Stimulated activated CD8-positive, alpha-beta memory T cell treated with anti-CD3 and anti-CD28 coated beads, Interleukin-7, amount 100 ng/mL, for 4 hours (primary cell): ENCODE results near the gene PTRHD1.

Experiments
- DNase-seq, 2 donors: peaks; one replicate each; pipeline ENCODE4 v3.0.0-alpha.2; 2020; ENCODE audit warnings: low read depth in 2 of 2

The PTRHD1 gene

DNA sequence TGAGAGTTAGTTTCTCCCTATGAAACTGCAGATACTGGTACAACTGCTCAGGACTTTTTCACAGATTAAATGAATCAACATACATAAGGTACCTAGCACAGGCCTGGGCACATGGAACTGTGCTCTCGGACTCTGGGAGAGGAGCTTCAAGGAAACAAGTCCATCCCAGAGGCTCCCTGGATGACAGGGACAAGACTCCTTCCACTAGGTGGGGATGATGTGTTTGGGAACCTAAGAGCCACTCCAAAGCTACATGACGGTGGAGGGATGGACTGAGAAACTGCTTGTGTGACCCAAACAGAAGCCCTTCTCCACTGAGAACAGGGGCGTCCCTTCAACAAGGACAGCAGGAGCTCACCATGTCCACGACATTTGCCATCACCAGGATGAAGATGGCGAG, 37.2 kb upstream of the PTRHD1 start:
- no peak for DNase-seq

GRCh38 chr2:24828238-24828996, 35.2 kb upstream of the PTRHD1 start:
- DNase-seq = no peak

DNA sequence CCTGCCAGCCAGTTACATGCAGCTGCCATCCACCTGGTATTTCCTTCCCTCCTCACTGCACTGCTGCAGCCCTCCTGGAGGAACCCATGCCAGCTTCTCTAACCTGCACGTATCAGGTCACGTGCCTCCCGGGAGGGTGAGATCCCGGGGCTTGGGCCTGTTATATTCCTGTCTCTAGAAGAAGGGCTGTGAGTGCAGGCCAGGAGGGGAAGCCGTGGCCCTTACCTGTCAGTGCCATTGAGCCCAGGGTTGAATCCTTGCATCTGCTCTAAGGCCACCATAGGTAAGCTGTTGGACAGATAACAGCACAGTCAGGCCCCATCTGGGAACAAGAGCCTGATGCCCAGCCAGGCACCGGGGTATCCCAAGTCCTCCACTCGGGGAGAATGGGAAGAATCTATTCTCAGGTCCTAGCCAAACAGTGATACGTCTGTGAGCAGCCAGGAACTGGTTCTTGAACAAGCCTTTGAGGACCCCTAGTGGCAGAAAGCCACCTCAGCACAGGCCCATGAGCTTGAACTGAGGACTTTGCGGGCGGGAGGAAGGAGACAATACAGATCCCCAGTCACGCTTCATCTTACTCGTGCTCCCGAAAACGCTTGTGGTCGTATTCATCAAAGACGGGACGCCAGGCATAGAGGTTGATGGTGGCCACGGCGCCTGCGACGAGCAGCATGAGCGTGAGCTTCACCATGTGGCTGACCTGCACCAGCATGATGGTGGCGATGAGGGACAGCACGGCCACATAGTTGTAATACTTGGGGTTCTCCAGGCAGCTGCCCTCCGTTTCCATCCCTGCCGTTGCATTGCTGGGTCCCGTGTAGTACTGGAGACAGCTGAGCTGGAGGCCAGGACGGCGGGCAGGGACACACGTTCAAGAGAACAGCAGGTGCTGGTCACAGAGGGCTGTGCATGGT, 34.4 kb upstream of the PTRHD1 start:
- DNase-seq = peak; percentile 38 to 51

GRCh38 chr2:24826773-24827145, 33.6 kb upstream of the PTRHD1 start:
- no peak for DNase-seq

DNA sequence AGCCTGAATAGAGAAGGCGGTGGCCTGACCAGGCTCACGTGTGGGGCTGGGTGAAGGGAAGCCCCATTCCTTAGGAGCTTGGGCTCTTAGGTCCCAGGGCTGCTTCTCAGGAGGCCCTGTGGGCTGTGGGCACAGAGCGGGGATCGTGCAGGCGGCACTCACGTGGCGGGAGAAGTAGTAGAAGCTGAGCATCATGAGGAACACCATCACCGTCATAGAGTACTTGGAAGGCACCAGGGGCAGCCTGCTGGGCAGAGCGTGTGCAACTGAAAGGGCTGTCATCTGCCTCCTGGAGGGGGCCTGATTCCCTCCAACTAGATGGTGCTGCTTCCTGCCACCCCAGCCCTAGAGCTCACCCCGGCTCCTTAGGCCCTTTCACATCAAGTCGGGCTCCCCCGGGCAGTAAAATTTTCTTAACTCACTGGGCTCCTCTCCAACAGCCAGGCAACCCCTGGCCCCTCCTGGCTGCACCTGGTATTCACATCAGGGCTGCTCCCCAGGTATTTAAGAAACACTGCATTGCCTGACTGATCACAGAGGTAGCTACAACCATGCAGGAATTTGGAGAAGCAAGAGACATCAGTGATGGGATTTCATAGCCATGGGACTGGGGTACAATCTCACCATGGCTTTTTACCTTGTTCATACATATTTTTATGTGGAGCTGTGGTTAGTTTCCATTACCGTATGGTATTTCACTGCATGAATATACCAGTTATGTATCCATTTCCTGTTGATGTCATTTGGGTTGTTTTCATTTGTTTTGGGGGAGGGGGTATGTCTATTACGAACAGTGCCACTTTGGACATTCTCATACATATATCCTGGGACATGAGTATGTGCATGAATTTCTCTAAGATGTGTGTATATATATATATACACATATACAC, 32.9 kb upstream of the PTRHD1 start:
- no peak for DNase-seq

DNA sequence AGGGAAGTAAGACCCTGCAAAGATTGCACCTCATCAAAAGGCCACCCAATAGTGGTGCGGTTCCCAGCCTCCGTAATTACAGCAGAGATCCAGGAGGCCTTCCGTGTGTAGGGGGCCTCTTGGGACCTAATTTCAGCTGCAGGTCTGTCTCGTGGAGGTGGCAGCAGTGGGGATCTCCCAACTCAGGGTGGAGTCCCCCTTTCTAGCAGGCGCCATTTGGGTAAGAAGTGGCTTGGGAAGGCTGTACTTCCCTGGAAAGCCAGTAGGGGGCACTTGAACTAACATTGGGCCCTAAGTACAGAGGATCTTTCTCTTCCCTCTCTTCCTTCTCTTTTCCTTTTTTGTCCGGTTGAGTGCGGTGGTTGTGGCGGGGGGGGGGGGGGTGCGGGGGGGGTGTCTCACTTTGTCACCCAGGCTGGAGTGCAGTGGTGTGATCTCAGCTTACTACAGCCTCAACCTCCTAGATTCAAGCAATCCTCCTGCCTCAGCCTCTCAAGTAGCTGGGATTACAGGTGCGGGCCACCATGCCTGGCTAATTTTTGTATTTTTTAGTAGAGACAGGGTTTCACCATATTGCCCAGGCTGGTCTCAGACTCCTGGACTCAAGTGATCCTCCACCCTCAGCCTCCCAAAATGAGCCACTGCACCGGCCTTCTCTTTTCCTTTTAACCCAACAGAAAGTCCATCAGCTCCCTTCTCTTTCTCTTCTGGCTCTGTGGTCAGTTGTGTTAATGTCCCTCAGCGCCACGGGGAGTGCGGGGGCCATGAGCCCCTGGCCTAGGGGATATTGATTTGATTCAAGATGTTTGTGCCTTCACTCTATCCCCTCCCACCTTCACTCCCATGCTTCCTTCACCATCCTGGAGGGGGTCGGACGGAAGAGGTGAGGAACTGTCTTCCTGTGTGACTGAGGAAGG, 32.0 kb upstream of the PTRHD1 start:
- DNase-seq = no peak

GRCh38 chr2:24824071-24824588, 30.9 kb upstream of the PTRHD1 start:
- no peak for DNase-seq

- DNase-seq = no peak
Observed at GRCh38 chr2:24822049-24822706, 29.0 kb upstream of the PTRHD1 start.

- DNase-seq = no peak
Observed at GRCh38 chr2:24821433-24821891, 28.3 kb upstream of the PTRHD1 start.

DNA sequence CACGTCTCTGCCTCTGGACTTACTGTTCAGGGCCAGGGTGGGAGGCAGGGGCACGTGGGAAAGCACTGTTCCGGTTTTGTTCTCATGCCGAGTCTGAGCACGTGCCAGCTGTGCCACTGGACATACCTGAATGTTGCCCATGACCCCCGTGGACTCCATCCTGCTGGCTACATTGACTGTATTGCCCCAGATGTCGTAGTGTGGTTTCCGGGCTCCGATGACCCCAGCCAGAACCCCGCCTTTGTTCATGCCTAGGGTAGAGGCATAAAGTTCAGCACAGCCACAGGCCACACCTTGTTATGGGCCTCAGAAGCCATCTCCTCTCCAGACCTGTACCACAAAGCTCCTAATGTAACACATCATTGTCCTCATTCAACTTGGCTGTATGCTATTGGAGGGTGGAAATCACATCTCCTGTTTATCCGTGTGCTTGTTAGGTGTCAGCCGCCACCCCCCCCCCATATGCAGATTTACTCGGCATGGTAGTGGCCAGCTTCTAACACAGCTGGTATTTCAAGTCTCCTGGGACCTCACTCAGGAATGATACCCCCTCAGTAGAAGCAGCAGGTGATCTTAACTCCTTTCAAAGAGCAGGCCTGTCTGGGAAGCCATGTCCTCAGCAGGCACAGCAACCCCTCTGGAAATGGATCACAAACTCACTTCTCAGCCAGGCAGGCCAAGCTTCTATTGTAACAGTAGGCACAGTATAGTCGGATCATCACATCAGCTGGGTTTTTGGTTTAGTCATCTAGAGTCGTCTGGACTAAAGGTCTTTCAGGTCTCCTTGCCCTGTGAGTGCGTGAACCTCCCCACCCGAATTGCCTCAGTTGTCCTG, 27.6 kb upstream of the PTRHD1 start:
- DNase-seq = no peak

GRCh38 chr2:24820175-24820513, 27.0 kb upstream of the PTRHD1 start:
- no peak for DNase-seq

DNA sequence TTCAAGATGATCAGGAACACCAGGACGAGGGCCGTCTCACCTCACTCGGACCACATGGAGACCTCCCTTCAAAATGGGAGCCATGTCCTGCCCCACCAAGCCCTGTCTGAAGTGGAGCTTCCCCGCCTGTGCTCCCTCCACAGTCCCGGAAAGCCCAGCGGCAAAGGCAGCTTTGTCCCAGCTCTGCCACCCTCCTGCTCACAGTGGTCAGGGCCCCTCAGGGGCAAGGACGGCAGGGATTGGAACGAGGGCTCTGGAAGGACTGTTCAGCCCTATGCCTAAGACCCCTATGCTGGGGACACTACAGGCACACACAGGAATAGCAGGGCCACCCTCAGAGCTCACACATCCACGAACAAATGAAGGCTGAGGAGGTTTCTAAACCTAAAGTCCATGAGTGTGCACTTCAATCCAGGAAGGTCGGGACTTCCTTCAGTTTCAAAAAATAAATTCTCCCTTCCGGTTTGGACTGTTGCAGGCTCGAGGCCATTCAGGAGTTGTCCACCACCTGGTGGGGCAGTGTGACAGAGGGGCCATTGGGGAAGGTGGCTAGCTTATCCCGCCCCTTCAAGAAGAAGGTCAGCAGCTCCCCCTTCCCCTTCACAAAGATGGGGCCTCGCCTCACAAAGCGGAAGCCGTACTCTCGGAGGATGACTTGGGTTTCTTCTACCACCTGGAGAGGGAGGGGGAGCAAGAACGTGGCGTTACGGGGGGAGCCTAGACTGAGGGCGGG, 26.4 kb upstream of the PTRHD1 start:
- no peak for DNase-seq

DNA sequence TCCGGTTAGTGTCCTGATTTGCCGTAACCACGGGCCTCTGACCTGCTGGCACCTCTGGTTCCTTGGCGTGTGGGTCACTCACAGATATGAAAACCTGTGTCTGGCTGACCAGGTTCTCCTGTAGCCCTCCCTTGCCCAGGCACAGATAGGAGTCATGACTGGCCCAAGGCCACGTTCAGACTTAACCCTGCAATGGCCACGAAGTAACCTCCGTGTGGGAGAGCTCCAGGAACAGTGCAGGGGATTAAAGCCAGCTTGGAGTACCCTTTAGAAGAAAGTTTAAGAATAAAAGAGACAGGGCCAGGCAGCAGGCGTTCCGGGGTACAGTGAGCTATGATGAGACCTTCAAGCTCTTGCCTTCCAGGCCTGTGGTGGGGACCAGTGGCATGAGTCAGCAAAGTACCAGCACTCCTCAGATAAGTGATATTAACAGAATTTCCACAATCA, 25.6 kb upstream of the PTRHD1 start:
- no peak for DNase-seq

DNA sequence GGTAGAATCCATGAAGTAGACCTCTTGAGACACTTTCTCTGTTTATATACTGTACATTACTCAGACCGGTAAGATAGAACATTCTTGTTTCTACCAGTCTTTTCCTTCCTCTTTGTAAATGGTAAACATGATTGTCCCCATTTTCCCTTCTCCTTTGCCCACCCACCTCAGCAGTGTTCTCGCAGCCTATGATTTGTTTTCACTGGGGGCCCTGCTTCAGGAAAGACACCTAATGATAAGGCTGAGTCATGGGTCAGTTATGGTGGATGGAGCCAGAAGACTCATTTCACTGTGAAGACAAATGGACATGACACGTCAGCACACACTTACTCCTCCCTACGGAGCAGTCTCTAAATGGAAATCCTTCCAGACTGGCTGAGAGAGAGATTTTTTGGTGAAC, 23.7 kb upstream of the PTRHD1 start:
- no peak for DNase-seq

GRCh38 chr2:24816404-24816803, 23.2 kb upstream of the PTRHD1 start:
- no peak for DNase-seq

DNA sequence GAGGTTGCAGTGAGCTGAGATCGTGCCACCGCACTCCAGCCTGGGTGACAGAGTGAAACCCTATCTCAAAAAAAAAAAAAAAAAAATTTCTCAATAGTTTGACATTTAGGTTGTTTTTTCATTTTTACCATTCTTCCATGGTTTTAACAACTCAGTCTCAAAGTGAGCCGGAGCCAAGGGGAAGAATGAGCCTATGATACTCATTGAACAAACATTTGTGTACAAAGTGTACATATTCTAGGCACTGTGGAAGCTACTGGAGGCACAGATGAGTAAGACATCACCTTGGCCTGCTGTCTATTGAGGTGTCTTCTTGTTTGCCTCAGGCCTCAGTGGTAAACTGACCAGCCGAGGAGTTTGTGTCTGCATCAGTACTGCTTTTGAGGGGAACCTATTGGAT, 22.0 kb upstream of the PTRHD1 start:
- no peak for DNase-seq

DNA sequence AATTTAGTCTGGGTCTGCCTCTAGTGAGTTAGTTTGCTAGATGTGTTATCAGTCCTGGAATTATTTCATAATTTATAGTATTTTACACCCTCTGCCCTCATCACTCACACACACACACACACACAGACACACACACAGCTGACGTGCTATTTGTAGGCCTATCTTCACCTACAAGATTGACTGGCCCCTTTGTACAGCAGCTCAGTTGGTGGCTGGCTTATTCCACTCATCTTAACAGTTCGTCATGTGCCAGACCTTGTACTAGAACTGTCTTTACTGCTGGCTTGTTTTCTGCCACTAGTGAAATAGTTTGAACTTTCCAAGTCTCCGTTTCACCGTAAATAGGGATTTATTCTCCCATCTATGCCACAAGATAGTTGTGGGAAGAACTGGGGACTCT, 21.3 kb upstream of the PTRHD1 start:
- no peak for DNase-seq

DNA sequence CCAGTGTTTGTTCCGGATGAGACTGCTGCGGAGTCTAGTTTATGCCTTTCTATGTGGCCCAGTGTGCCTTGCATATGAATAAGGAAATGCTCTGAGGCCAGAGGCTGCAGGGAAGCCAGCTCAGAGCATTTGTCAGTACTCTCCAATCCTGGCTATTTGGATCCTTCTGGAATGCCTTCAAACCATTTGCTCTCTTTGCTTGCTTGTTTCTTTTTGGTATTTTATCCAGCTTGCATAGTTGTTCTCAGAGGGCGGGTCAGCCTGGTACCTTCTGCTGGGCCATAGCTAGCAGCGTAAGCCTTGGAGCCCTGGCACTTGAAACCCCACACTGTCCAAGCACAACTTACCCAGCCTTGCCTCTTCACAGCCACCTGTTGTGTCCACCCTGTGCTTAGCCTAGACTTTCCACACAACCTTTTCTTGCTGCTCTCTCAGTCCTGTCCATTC, 20.5 kb upstream of the PTRHD1 start:
- no peak for DNase-seq
